ENCODE measurements around the gene POLN.

Gene POLN

DNA sequence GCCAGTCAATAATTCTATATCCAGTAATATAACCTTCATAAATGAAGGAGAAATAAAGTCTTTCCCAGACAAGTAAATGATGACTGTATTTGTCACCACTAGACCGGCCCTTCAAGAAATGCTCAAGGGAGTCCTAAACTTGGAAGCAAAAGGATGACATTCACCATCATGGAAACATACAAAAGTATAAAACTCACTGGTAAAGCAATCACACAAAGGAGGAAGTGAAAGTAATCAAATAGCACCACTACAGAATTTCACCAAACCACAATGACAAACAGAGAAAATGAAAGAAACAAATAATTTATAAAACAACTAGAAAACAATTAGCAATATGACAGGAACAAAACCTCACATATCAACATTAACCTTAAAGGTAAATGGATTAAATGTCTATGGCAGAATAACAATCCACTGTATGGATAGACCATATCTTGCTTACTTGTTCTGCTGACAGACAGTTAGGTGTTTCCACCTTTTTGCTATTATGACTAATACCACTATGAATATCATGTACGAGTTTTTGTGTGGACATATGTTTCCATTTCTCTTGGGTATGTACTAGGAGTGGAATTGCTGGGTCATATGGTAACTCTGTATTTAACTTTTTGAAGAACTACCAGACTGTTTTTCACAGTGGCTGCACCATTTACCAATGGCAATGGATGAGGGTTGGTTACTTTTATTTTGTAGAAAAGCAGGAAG lies 137.9 kb downstream of the POLN start:
- no peak overlapping the region for H3K4me3 ChIP-seq (ENCODE audit: low read depth, low read length)
- DNase-seq (ENCODE audit: low read depth): peak; percentile 18
- TF ChIP-seq, protein P1, sequence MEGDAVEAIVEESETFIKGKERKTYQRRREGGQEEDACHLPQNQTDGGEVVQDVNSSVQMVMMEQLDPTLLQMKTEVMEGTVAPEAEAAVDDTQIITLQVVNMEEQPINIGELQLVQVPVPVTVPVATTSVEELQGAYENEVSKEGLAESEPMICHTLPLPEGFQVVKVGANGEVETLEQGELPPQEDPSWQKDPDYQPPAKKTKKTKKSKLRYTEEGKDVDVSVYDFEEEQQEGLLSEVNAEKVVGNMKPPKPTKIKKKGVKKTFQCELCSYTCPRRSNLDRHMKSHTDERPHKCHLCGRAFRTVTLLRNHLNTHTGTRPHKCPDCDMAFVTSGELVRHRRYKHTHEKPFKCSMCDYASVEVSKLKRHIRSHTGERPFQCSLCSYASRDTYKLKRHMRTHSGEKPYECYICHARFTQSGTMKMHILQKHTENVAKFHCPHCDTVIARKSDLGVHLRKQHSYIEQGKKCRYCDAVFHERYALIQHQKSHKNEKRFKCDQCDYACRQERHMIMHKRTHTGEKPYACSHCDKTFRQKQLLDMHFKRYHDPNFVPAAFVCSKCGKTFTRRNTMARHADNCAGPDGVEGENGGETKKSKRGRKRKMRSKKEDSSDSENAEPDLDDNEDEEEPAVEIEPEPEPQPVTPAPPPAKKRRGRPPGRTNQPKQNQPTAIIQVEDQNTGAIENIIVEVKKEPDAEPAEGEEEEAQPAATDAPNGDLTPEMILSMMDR (IDR thresholded peaks at IDR 0.05; ENCODE audit: insufficient read depth, low read depth, low read length, missing control alignments): no peak

DNA sequence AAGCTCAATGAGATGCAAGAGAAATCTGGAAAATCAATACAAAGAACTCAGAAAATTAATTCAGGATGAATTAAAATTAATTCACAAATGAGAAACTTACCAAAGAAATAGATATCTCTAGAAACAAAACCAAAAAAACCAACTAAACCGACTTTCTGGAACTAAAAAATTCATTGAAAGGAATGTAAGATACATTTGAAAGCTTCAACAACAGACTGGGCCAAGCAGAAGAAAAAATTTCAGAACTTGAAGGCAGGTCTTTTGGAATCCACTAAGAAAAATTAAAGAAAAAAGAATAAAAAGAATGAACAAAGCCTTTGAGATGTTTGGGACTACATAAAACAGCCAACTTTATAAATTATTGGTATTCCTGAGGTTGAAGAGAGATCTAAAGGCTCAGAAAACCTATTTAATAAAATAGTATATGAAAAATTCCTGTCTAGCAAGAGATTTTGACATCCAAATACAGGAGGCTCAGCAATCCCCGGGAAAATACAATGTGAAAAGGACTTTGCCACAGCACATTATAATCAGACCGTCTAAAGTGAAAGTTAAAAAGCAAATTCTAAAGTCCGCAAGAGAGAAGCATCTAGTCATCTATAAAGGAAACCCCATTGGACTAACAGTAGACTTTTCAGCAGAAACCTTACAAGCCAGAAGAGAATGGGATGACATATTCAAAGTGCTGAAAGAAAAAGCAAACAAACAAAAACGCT lies 138.6 kb downstream of the POLN start:
- no peak for DNase-seq (ENCODE audit: low read depth)
- TF ChIP-seq, protein P1 (IDR thresholded peaks at IDR 0.05; ENCODE audit: insufficient read depth, low read depth, low read length, missing control alignments): no peak
- no peak overlapping the region for H3K4me3 ChIP-seq (ENCODE audit: low read depth, low read length)

DNA sequence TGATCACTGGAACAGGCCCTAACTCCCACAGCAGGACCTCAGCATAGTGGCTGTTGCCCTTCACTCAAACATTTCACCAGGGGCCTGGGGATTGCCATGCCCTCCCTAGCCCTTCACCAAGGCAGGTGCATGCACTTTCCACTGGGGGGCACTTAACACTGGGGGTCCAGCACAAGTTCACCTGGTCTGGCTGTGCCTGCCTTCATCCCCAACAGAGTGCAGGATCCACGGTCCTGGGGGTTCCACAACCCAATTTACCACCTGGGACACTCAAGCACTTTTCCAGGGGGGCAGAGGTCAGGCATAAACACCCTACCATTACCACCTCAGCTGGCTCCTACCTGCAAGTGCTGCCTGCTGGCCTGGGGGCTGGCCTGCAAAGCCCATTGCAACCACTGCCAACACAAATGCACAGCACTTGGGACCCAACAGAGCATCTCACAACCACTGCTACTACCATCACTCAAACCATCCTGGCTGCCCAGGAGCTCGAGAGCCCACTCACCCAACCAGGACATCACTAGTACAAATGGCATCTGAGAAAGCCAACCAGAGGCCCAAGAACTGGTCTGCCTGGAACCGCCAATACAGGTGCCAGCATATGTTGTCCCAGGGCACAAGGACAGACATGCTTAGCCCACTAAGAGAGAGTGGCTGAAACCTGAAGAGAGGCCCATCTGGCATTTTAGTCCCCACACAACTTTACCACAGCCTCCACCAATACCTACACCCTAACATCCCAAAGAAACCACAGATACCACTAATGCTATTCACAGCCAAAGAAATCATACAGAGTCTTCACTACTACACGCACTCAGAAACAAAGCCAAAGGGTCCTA lies 139.7 kb downstream of the POLN start:
- no peak overlapping the region for H3K4me3 ChIP-seq (ENCODE audit: low read depth, low read length)
- DNase-seq (ENCODE audit: low read depth): no peak
- TF ChIP-seq, protein P1 (IDR thresholded peaks at IDR 0.05; ENCODE audit: insufficient read depth, low read depth, low read length, missing control alignments): no peak

DNA sequence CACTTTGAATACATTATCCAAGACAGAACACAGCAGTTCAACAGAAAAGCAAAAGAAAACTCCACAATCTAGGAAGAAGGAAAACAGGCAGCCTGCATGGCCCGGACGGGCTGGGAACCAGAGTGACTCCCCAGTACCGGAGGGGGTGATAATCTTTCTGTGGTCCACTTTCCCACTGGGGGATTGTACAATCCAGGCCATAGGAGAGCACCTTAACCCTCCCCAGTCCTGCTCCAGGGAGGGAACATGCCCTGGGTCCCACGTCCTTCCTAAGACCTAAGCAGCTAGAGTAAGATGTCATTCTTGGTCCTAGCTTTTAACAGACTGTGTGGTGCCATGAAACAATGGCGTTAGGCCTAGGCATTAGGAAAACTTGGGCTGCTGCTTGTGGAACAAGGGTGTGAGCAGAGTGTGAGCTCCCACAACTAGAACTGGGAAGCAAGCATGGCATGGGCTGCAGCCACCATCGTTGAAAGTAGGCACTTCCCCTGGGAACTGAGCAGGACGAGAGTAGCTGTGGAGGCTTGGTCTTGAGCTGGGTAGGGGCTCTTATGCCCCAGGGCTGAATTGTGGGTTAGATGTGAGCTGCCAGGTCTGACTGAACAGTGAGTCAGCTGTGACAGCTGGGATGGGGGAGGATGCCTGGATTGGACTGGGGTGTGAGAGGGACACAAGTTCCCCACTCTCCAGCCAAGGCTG lies 140.4 kb downstream of the POLN start:
- TF ChIP-seq, protein P1 (IDR thresholded peaks at IDR 0.05; ENCODE audit: insufficient read depth, low read depth, low read length, missing control alignments): no peak
- DNase-seq (ENCODE audit: low read depth): no peak
- H3K4me3 ChIP-seq (ENCODE audit: low read depth, low read length): no peak overlapping the region

DNA sequence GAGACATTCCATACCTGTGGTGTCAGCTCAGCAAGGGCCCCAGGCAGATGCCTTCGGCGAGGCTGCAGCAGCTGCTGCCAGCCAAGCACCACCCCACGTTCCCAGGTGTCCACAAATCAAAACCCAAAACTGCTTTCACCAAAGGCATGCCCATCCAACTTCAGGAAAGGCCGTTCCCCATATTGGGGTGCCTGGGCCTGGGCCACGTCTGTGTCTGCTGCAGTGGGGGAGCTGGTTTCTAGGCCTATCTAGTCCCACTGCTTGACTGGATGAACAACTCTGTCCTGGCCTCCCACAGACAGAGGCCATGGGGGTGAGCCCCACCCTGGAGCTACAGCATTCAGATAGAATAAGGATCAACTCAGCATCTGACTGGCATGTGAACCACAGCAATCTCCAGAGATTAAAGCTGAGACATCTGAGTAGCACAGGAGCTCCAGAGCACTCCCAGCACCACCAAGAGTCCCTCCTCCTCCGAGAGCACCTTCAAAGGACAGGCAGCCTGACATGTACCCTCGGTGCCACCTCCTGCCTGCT lies 145.8 kb downstream of the POLN start:
- no peak overlapping the region for H3K4me3 ChIP-seq (ENCODE audit: low read depth, low read length)
- no peak for DNase-seq (ENCODE audit: low read depth)
- TF ChIP-seq, protein P1 (IDR thresholded peaks at IDR 0.05; ENCODE audit: insufficient read depth, low read depth, low read length, missing control alignments): no peak

All from GM12865 (cell line).